Lung (tissue), 12 donors: ENCODE measurements around the gene SLC8A2. TPM values are rescaled to one million over a fixed set of nuclear protein-coding genes. Genes with fewer than 3 reads are reported as not detected.
A peak's percentile ranks its signal among the peaks of the same experiment; 100 is the strongest.

Source experiments
- ATAC-seq: fragments of 200-7000 bp; cut with Tn5 transposase; one replicate; pipeline ENCODE4 v1.9.1; 2020; ENCODE audit warnings: moderate number of reproducible peaks; ENCODE audit not compliant: insufficient read depth, low FRiP score
- DNase-seq, 3 donors: peaks; one replicate each; pipeline ENCODE4 v3.0.0-alpha.2; 2013 to 2017
- H3K27ac ChIP-seq, 2 donors: one replicate each; pipeline ENCODE4 v1.5.1; 2013; ENCODE audit warnings: mild to moderate bottlenecking in 2 of 2, moderate library complexity in 2 of 2, control low read depth in 1 of 2, inconsistent platforms in 1 of 2, low read depth in 1 of 2, low read length in 1 of 2
- H3K27me3 ChIP-seq, 3 donors: one replicate each; pipeline ENCODE4 v1.5.1; 2013; ENCODE audit warnings: low read length in 2 of 3; ENCODE audit not compliant: control insufficient read depth in 3 of 3, insufficient read depth in 3 of 3
- H3K36me3 ChIP-seq, 4 donors: one replicate each; pipeline ENCODE4 v1.5.1; 2013; ENCODE audit warnings: low read length in 4 of 4, mild to moderate bottlenecking in 1 of 4, moderate library complexity in 1 of 4; ENCODE audit not compliant: control insufficient read depth in 4 of 4, insufficient read depth in 4 of 4
- H3K4me1 ChIP-seq, 5 donors: one replicate each; pipeline ENCODE4 v1.5.1; 2013; ENCODE audit warnings: low read length in 5 of 5, mild to moderate bottlenecking in 2 of 5, moderate library complexity in 1 of 5; ENCODE audit not compliant: control insufficient read depth in 5 of 5, insufficient read depth in 5 of 5
- H3K4me3 ChIP-seq: one replicate; pipeline ENCODE4 v1.5.1; 2013; ENCODE audit warnings: mild to moderate bottlenecking, control low read depth, moderate library complexity
- H3K9ac ChIP-seq, 2 donors: one replicate each; pipeline ENCODE4 v1.5.1; 2013; ENCODE audit warnings: low read length in 2 of 2, control low read depth in 1 of 2; ENCODE audit not compliant: insufficient read depth in 1 of 2
- H3K9me3 ChIP-seq, 4 donors: one replicate each; pipeline ENCODE4 v1.5.1; 2013; ENCODE audit warnings: low read length in 3 of 4, mild to moderate bottlenecking in 1 of 4, moderate library complexity in 1 of 4; ENCODE audit not compliant: control insufficient read depth in 4 of 4, insufficient read depth in 3 of 4
- CTCF ChIP-seq: IDR thresholded peaks from 2 replicates; pipeline ENCODE4 v1.5.1; 2012; ENCODE audit warnings: mild to moderate bottlenecking; ENCODE audit errors: control extremely low read depth, extremely low read depth
- WGBS, 2 donors: extraction: QIAGEN DNeasy Blood & Tissue Kit; methylation state at CpG; one replicate each; pipeline ENCODE4 v1.1.7; 2013; 5-methylcytosine and 5-hydroxymethylcytosine counted together
- polyA plus RNA-seq, 2 donors: library from polyadenylated mRNA; stranded (reverse); fragments of 200-250 nt; gene quantifications; one replicate each; pipeline ENCODE4 v1.2.1, GENCODE V29; 2013
- total RNA-seq, 2 donors: library from RNA; depleted of rRNA in 1 of 2; stranded (reverse); fragments of >200 nt in 1 of 2; gene quantifications; one replicate each; pipeline ENCODE4 v1.2.1, GENCODE V29; 2014 to 2021
- donor health status: control.
- donor health status: control.
- donor health status: Bipolar disorder and iron deficiency.
- donor health status: healthy.
- donor health status: DM: yes; HTN: yes; CAD: no.

Gene SLC8A2
- total and polyA plus RNA-seq, 4 donors = 0.10 to 0.26 (median 0.15) TPM

DNA sequence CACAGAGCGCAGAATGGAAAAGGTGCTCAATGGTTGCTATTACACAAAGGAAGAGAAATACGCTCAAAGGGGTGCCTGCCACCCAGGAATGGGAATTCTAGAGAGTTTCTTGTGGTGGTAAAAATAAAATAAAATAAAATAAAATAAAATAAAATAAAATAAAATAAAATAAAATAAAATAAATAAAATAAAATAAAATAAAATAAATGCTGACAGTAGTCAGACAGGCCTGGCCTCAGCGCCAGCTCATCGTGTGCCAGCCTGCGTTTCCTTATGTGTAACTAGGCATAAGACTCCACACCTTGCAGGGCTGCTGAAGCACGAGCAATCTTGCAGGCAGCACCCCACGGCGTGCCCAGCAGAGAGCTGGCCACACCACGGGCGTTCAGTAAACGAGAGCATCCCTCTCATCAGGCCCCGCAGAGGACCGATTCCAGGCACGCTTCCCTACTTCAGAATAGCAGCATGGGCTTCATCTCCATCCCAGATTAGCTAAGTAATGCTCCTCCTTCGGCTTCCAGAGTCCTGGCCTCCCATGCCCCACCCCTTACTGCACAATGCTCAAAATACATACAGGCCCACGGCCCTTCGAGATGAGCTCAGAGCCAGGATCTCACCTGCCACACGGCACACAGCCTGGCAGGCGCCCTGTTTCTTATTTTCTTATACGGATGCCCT lies 37.6 kb upstream of the SLC8A2 start:
- Histone ChIP-seq H3K4me3 (no peak overlapping the region), H3K9ac (no peak overlapping the region), H3K27ac (peak overlapping the region in 1 of 2 donors; percentile 62), H3K27me3 (no peaks in the 10 kb centered on the region), H3K36me3 (peaks cover 0 to 12% (median 4%) of the 10 kb centered on the region in 4 donors), H3K9me3 (no peaks in the 10 kb centered on the region), H3K4me1 (peaks cover 18 to 50% (median 31%) of the 10 kb centered on the region in 5 donors)
- ATAC-seq (no peak), DNase-seq (no peak)
- no peak for TF ChIP-seq CTCF
- 86 to 89% methylated on average over 20 of the region's 20 CpGs for WGBS, 2 donors

- whole genome bisulfite sequencing, 2 donors = 96 to 99% methylated on average over 5 of the region's 5 CpGs
- no peaks in the 10 kb centered on the region for H3K9me3 ChIP-seq
- H3K27me3 ChIP-seq = no peaks in the 10 kb centered on the region
- no peak overlapping the region for H3K9ac ChIP-seq
- H3K27ac ChIP-seq = no peak overlapping the region
- ATAC-seq (no peak), DNase-seq (no peak)
- no peak overlapping the region for H3K4me3 ChIP-seq
- no peak for TF ChIP-seq CTCF
- H3K36me3 ChIP-seq = peaks cover 4 to 15% (median 6%) of the 10 kb centered on the region in 4 donors
- peaks cover 18 to 50% (median 26%) of the 10 kb centered on the region in 5 donors for H3K4me1 ChIP-seq
These were observed 37.0 kb upstream of the SLC8A2 start for GRCh38 chr19:47508721-47509120.

DNA sequence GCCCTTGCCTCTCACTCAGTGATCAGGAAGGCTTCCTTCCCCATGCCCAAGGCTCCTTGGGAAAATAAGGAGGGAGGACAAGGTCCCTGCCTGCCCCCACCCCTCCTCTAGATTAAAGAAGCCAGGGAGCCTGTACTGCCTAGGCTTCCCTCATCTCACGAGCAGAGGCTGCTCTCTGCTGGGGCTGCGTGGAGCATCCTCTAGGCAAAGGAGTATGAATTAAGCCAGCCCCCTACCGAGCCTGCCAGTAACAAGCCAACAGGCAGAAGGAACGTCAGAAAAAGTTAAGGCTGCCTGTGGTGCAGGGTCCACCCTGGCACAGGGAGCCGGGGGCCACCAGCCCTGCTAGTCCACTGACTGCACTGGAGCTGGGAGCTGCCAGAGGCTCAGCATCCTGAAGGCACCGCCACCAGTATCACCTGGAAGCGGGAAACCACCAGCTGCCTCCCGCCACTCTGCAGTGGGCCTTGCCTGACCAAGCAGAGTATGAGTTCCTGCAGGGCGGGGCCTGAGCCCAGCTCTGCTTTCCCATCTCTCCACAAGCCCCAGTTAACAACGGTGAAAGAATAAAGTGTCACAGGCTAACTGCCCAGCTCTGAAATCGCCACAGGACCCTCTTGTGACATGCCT lies 36.3 kb upstream of the SLC8A2 start:
- TF ChIP-seq CTCF = no peak
- Histone ChIP-seq H3K4me3 (no peak overlapping the region), H3K4me1 (peaks cover 12 to 49% (median 19%) of the 10 kb centered on the region in 5 donors), H3K9me3 (no peaks in the 10 kb centered on the region), H3K27me3 (no peaks in the 10 kb centered on the region), H3K9ac (no peak overlapping the region), H3K36me3 (peaks cover 4 to 22% (median 8%) of the 10 kb centered on the region in 4 donors), H3K27ac (peak overlapping the region; percentile 4 to 16)
- no peak for DNase-seq
- WGBS, 2 donors = 78 to 80% methylated on average over 11 of the region's 11 CpGs
- ATAC-seq = no peak
